ENCODE results near the gene INF2.

The INF2 gene

GRCh38 chr14:104732355-104732804 is 43.0 kb downstream of the INF2 start:
- H3K4me2 ChIP-seq (ENCODE audit: low read depth, low read length): no peak overlapping the region

GRCh38 chr14:104732931-104733681 is 43.7 kb downstream of the INF2 start:
- TF ChIP-seq EZH2 (optimal IDR thresholded peaks at IDR 0.05; ENCODE audit: low read depth, low read length): no peak
- no peak for TF ChIP-seq CTCF (IDR thresholded peaks at IDR 0.05; ENCODE audit: low read length)
- TF ChIP-seq EZH2phosphoT487 (IDR thresholded peaks at IDR 0.05; ENCODE audit: low read length): no peak
- Histone ChIP-seq H3K27ac (ENCODE audit: low read length) (no peak overlapping the region), H3K4me3 (ENCODE audit: low read length) (no peak overlapping the region), H4K20me1 (ENCODE audit: insufficient read depth, low read length) (no peaks in the 10 kb centered on the region), H3F3A (ENCODE audit: insufficient read depth, low read length) (no peaks in the 10 kb centered on the region), H3K9me3 (replicated peaks; ENCODE audit: insufficient read depth, low read length) (no peaks in the 10 kb centered on the region), H3K4me1 (ENCODE audit: low read length) (no peaks in the 10 kb centered on the region), H3K9me2 (replicated peaks; ENCODE audit: insufficient read depth, low read length) (no peaks in the 10 kb centered on the region), H2AFZ (ENCODE audit: low read length) (no peak overlapping the region), H3K27me3 (replicated peaks; ENCODE audit: insufficient read depth, low read length) (peaks cover 14% of the 10 kb centered on the region), H3K4me2 (ENCODE audit: low read depth, low read length) (no peak overlapping the region), H3K36me3 (replicated peaks; ENCODE audit: insufficient read depth, low read length) (no peaks in the 10 kb centered on the region), H3K9ac (ENCODE audit: low read length) (no peak overlapping the region), H3K79me2 (ENCODE audit: low read length) (no peaks in the 10 kb centered on the region)
- DNase-seq: no peak

More at GRCh38 chr14:104732355-104732804, 43.0 kb downstream of the INF2 start:
- TF ChIP-seq CTCF (IDR thresholded peaks at IDR 0.05; ENCODE audit: low read length): no peak
- TF ChIP-seq EZH2 (optimal IDR thresholded peaks at IDR 0.05; ENCODE audit: low read depth, low read length): no peak
- no peak for TF ChIP-seq EZH2phosphoT487 (IDR thresholded peaks at IDR 0.05; ENCODE audit: low read length)
- peaks cover 11% of the 10 kb centered on the region for H3K27me3 ChIP-seq (replicated peaks; ENCODE audit: insufficient read depth, low read length)
- H3K9me2 ChIP-seq (replicated peaks; ENCODE audit: insufficient read depth, low read length): no peaks in the 10 kb centered on the region
- H2AFZ ChIP-seq (ENCODE audit: low read length): no peak overlapping the region
- H3F3A ChIP-seq (ENCODE audit: insufficient read depth, low read length): no peaks in the 10 kb centered on the region
- H3K4me1 ChIP-seq (ENCODE audit: low read length): no peaks in the 10 kb centered on the region
- H3K27ac ChIP-seq (ENCODE audit: low read length): no peak overlapping the region
- H3K36me3 ChIP-seq (replicated peaks; ENCODE audit: insufficient read depth, low read length): no peaks in the 10 kb centered on the region
- no peaks in the 10 kb centered on the region for H3K9me3 ChIP-seq (replicated peaks; ENCODE audit: insufficient read depth, low read length)
- H4K20me1 ChIP-seq (ENCODE audit: insufficient read depth, low read length): no peaks in the 10 kb centered on the region
- H3K4me3 ChIP-seq (ENCODE audit: low read length): no peak overlapping the region
- no peak overlapping the region for H3K9ac ChIP-seq (ENCODE audit: low read length)
- no peak for DNase-seq
- no peaks in the 10 kb centered on the region for H3K79me2 ChIP-seq (ENCODE audit: low read length)

DNA sequence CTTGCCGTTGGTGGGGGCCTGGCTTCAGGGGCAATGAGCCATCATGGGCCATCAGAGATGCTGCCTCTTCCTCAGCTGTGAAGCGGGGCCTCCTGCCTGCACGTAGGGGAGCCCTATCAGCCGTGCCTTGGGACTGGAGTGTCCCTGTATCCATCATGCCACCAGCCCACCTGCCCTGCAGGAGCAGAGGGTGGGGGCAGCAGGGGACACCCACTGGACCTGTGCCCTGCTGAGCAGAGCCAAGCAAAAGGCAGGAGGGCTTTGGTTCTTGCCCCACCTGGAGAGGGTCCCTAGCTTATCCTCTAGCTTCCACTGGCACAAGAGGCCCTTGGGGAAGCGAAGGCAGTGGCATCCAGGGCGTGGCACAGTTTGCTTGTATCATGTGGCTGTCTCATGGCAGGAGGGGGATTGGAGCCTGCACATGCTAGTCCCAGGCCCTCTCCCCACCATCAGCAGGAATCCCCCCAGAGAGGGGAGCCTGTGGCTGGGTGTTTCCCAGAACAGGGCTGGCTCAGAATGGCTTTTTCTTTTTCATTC is 44.7 kb downstream of the INF2 start:
- TF ChIP-seq CTCF (IDR thresholded peaks at IDR 0.05; ENCODE audit: low read length): no peak
- no peak for TF ChIP-seq EZH2phosphoT487 (IDR thresholded peaks at IDR 0.05; ENCODE audit: low read length)
- no peak for TF ChIP-seq EZH2 (optimal IDR thresholded peaks at IDR 0.05; ENCODE audit: low read depth, low read length)
- Histone ChIP-seq H4K20me1 (ENCODE audit: insufficient read depth, low read length) (no peaks in the 10 kb centered on the region), H3K4me3 (ENCODE audit: low read length) (no peak overlapping the region), H3F3A (ENCODE audit: insufficient read depth, low read length) (no peaks in the 10 kb centered on the region), H3K27me3 (replicated peaks; ENCODE audit: insufficient read depth, low read length) (peaks cover 17% of the 10 kb centered on the region), H3K79me2 (ENCODE audit: low read length) (no peaks in the 10 kb centered on the region), H3K4me1 (ENCODE audit: low read length) (no peaks in the 10 kb centered on the region), H3K27ac (ENCODE audit: low read length) (no peak overlapping the region), H3K4me2 (ENCODE audit: low read depth, low read length) (no peak overlapping the region), H3K9me2 (replicated peaks; ENCODE audit: insufficient read depth, low read length) (no peaks in the 10 kb centered on the region), H3K36me3 (replicated peaks; ENCODE audit: insufficient read depth, low read length) (no peaks in the 10 kb centered on the region), H3K9me3 (replicated peaks; ENCODE audit: insufficient read depth, low read length) (no peaks in the 10 kb centered on the region), H2AFZ (ENCODE audit: low read length) (no peak overlapping the region), H3K9ac (ENCODE audit: low read length) (no peak overlapping the region)
- DNase-seq: no peak

Measured in MM.1S (cell line).